Hematopoietic multipotent progenitor cell treated with erythropoietin and hydrocortisone succinate and interleukin-3 and kit ligand, for 4 days (in vitro differentiated cells): ENCODE data around the gene CLRN1.

Experiments
- DNase-seq: peaks from one replicate; pipeline ENCODE4 v3.0.0-alpha.2; 2015

The CLRN1 gene

DNA sequence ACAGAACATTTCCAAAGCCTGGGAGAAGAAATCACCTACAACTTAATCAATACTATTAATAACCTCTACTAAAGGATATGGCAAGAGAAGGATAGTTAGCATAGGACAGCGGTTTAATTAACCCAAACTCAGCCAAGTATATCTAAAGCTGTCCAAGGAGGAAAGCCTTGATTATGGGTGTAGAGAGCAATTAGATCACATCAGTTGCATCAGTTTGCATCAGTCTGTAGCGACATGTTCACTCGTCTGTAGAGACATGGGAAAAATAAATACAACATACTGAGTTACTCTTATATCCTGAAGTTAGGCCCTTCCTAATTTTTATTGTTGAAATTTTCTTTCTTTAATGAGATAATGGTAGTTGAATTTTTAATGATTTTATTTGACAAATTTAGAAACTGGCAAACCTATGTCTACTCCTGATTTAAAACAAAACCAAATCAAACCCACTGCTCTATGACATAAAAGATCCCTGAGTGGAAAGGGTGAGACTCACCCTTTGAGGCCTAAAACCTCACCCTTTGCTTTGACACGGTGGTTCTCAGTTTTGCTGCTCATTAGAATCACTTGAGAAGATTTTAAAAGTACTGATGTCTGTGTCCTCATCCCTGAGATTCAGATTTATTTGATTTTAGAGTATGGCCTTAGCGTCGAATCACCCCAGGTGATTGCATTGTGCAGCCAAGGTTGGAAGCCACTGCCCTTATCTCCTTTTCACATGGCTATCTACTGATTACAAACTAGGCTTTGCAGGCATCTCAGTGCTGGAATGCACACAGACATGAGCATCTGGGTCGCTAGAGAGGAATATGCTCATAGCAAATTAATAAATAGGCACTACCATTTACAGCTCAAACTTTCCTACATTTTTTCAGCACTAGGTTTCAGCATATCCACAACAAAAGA, 2.8 kb upstream of the CLRN1 start:
- no peak for DNase-seq

DNA sequence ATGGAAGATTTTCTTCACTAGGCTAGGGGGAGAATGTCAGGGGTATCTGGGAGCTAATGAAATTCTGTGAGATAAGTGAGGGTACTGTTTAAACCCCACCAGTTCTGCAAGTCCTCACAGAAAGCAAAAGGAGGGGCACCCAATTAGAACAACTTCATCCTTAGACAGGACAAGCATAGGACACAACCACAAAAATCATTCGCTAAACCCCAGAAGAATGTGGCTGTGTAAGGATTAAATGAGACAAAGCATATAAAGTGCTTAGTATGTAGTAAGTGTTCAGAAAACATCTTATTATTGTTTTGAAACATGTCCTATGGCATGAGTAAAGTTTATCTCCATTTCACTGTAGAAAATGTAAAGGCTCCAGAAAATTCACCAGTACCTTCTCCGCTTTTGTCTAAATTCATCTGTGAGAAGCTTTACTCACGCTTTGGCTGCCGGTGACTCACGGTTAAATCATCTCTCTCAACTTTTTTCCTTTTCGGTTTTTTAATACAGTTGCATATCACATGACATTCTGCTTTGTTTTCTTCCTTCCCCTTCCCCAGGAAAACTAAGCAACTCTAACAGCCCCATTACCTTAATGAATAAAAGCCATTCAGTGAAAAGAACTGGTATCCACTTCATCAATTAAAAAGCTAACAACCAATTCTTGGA, 1.7 kb downstream of the CLRN1 start:
- no peak for DNase-seq

DNA sequence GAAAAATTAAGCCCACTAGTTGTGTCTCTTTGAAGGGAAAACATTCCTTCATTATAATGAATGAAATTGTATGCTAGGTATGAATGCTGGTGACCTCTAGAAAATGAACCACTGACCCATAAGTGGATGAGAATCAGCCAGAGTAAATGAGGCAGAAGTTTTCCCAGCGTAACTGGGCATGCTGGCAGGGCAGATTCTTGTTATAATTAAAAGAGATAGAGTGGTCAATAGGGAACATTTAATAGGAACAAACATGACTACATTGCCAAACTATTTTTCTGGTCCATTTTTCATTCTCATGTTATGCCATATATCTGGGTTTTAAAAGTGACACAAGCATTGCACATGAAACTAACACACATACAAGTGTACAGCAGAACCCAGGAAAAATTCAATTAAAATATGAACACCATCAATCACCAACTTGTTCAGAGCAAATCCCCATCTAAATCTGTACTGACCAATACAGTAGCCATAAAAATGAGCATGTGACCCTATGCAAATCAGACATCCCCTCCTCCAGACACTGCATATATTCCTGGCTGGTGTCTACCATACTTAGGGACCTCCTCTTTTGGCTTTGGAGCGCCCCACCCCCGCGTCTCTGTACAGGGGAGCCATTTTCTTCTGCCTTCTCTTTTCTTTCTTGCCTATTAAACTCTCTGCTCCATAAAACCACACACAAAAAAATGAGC, 4.0 kb downstream of the CLRN1 start:
- no peak for DNase-seq

DNA sequence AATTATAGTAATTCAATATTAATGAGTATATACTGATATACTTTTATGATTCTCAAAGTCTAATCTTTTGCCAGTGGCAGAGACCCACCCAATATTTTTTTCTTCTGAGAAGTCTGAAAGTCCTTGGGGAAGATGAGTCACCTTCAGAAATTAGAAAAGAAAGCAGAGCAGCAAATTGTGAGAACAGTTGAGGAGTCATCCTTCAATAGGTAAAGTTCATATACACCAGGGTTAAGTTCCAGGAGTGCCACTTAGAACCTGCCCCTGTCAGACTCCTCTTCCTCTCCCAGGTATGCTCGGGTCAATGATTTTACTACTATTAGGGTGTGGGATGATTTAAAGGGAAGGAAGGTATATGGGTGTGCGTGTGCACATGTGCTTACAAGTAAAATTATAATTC, 7.1 kb downstream of the CLRN1 start:
- DNase-seq, result no peak

DNA sequence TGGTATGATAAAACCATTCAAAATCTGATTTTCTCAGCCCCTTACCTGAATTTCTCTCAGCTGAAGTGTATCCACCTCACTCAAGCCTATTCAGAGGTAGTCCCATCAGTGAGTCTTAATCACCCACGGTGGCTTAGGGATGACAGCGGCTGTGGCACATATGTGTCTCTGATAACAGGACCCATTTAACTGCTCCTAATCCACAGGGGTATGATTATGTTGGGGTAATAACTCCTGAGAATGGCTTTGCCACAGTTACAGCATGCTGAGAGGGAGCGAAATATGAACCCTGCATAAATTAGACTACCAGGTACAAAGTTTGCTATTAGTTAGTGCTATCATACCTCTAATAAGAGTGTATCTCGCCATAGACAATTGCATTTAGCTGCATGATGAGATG, 10.6 kb downstream of the CLRN1 start:
- DNase-seq, result no peak

DNA sequence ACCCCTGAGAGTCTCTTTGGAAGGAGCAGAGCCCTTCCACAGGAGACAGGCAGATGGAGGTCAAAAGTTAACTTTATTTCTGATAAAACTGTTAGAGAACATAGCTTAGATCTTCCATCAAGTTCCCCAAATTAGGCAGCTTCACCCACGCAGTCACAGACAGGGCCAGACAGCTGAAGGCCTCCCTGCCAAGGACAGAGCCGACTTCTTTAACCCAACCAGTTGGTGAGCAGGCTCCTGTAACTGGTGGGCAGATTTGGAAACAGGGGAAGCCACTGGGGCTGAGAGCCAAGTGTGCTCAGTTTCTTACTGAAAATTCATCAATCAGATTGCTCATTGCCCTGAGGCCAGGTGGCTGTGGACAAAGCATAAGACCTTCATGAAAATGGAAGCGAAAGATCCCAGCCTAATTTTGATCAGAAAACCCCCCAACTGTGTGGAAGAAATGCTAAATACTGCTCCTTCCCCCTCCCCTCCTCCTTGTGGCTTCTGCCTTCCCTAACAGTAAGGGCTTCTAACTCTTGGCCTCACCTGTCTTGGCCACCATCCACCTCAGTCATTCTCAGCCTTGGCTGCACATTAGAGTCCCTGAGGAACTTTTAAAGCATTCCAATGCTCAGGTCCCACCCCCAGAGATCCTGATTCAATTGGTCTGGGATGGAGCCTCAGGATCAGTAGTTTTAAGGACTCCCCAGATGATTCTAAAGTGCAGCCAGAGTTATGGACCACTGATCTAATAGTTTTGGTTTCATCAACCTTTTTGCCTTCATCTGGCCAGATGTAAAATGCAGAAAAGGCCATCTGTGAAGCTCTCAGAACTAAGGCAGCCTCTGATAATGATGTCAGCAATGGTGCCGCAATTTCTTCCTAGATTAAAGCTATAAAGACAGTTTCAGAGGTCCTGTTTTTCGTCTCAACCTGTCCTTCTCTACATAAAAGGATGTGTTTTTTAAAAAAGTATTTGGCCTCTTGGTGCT, 11.5 kb downstream of the CLRN1 start:
- DNase-seq, result no peak

DNA sequence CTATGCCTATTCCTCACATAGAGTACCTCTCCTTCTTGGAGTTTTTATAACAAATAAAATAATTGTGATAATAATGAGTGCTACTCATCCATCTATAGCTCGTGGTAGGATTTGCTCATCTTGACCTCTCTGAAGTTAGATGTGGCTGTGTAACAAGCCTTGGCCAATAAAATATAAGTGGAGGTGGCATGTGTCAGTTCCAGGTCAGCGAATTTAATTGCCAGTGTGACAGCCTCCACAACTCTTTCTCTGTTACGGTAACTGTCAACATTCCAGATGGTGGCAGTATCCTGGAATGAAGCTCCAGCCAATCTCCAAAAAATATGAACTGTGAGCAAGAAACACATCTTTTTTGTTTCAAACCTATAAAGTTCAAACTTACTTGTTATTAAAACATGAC, 13.8 kb downstream of the CLRN1 start:
- DNase-seq, result no peak

DNA sequence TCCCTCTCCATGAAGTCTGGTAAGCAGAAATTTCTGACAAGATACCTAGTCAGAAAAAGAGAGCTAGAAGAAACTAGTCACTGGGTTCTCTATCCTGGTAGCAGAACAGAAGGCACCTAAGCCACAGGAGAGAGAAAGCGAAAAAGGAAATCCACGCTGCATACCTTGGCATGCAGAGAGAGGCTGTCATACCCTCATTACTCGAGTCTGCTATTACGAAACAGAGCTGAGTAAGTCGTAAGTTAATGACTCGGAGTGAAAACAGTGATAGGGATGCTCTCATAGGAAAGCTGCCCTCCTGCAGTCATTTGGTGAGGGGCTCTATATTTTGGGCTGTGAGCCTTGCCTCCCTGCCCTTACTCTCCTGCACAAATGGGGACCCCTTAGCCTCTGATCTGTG, 16.2 kb downstream of the CLRN1 start:
- no peak for DNase-seq

DNA sequence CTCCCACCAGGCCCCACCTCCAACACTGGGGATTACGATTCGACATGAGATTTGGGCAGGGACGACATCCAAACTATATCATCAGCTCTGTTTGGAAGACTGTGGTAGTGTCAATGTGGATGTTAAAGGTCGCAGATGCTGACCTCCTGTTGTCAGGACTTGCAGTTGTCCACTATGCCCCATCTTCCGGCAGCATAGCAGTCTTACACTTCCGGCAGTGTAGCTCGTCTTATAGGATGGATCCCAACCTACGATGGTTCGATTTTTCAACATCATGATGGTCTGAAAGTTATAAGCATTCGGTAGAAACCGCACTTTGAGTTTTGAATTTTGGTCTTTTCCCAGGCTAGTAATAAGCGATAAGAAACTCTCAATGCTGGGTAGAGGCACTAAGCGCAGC, 20.6 kb downstream of the CLRN1 start:
- DNase-seq, result no peak

DNA sequence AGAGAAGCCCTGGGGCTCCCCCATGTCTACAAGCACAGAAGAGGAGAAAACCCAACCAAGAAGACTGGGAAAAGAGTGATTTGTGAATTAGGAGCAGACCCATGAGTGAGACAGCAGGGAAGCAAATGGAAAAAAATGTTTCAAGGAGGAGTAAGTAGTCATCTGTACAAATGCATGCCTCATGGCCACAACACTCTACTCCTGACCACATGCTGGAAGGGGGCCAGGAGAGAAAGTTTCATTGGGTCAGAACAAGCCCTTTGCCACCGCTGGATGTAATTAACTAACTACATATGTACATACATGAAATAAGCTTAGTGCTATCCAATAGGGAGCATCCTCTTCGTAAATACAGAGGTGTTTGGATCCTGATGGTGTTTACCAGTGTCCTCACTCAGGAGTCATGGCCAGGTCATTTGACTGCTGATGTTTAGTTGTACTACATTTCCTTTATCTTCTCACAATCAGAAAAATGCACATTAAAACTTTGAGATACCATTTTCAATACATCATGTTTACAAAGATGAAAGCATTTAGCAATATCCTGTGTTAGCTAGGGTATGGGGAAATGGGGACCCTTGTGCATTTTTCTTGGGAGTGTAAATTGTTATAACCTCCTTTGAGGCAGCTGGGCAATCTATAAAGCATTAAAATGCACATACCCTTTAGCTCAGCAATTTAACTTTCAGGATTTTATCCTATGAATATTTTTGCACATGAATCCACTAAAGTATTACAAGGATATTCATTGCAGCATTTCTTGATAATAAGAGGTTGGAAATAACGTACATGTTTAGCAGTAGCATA, 27.1 kb downstream of the CLRN1 start:
- peak; percentile 10 for DNase-seq

DNA sequence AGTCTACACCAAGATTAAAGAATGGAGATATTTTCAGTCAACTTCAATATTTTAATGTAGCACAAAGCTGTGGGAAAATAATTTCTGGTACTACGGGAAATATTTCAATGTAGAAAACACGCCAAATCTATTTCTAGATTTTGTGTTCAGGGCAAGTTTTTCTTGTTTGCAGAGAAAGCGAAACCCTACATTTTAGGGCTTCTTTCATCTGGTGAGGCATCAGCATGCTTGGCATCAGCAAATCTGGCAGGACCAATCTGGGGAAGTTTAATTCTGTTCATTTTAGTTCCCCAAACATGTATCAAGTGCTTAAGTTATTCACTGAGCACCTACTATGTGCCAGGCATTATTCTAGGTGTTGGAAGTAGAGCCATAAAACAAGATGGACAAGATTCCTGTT, 30.3 kb downstream of the CLRN1 start:
- no peak for DNase-seq

DNA sequence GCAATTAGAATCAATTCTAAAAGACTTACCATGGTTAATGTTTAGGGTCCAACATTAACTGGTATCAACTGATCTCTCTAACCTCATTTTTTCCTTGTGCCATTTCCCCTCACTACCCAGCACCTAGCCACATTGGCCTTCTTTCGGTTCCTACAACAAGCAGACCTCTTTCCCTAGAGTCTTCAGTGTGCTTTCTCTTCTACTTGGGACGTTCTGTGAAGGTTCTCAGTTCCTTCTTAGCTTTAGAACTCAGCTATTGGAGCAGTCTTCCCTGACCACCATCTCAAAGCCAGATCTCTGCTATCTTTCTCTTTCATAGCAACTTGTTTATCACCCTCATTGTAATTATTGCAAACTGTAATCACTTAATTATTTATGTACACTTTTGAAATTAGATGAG, 35.8 kb downstream of the CLRN1 start:
- DNase-seq, result no peak

DNA sequence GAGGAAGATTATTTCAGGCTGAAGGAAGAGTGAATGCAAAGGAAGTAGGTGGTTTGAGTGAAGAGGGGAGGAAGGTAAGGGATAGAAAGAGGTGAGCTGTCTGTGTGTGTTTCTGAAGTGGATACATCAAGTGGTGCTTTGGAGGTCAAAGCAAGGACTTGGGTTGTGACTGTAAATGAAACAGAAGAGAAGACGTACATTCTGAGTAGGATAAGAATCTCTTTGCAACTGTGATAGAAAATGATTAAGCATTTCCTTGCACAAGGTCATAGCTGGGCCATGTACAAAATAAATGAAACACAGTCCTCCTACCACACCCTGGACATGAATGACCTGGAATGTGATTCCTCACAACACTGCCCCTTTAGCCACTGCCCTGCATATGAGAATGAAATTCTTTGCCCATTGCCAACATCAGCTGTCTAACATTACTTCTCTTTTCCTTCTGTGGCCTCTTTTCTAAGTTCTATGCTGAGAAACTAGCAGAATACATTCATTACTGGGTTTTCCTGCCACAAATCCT, 39.0 kb downstream of the CLRN1 start:
- DNase-seq, result no peak

DNA sequence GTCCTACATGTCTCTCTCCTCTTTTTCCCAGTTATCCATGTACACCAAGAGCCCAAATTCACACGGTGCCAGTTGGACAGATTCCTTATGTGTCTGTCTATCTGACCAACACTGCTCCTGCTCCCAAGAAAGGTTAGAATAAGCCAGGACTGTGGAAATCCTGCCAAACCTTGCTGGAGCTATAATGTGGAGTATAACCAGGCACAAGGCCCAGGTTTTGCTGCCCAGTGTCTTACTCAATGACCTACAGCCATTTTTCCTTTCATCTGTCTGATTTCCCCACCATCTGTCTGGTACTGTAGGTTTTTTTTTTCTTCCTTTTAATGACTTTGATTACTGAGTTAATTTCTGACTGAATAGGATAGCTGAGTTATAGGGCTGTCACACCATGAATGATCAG, 40.8 kb downstream of the CLRN1 start:
- DNase-seq, result no peak

DNA sequence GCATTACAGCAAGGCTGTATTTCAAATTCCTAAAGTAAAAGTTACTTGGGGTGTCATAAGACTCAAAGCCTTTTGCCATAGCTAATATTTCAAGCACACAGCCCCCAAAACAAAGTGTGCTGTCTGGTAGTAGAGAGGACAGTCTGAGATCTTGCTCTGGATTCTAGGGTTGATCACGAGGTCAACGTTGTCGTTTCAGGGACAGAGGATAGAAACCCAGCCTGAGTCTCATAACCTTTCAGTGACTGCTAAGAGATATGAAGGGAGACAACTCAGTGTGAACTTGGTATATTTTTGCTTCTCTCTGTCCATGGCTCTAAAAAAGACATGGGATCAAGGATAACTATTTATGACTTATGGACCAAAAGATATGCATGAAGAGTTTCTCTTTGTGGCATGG, 41.7 kb downstream of the CLRN1 start:
- DNase-seq, result no peak

DNA sequence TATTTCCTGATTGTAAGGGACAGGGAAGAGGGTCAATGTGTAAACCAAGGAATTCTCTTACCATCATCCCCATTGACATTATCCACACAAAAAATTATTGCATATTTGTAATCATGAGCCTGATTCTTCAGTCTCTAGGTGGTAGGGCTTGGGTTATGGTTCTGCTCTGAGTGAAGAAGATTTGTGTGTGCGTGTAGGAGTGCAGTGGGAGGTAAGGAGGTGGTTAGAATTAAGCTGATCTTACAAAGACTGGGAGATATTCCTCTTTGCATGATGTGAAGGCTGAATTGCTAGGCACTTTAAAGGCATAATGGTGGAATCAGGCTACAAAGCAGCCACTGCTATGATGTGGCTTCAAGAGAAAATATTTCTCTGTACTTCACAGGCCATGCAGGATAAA, 44.3 kb downstream of the CLRN1 start:
- no peak for DNase-seq

DNA sequence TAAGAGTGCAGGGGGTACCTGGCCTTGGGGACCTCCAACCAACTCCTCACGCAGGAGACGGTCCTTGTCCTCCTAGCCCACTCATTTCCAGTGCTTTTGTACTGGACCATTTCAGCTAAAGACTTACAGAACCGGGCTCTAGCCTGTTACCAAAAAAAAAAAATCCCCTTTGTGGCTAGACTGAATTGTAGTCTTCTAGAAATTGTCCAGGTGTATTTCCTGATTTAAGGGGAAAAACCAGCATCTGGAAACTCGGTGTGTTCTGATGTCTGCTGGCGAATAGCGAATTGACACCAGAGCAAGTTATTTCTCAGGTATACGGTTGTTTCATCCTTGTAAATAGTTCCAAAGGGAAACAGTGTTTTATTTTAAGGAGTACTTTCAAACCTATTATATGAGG, 46.2 kb downstream of the CLRN1 start:
- no peak for DNase-seq

DNA sequence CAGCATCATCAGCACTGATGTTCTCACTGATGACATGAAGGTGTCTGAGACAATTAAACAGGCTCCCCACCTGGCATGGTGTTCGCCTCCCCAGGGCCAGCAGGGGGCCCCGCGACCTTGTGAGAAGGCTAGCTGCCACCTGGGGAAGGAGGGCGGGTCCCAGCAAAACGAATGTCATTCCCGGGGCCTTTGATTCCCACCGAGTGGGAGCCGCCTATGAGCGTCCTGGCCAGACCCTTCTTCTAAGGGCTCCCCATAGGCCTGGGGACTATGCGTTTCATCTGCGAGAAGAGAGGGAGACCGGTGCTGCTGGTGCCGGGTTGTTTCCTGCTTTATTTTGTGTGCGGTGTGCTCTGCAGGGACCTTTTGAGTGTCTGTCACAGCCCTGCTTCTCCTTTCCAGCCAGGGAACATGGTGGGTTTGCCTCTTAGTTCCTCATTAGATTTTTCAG, 46.8 kb downstream of the CLRN1 start:
- DNase-seq, result peak; percentile 75

DNA sequence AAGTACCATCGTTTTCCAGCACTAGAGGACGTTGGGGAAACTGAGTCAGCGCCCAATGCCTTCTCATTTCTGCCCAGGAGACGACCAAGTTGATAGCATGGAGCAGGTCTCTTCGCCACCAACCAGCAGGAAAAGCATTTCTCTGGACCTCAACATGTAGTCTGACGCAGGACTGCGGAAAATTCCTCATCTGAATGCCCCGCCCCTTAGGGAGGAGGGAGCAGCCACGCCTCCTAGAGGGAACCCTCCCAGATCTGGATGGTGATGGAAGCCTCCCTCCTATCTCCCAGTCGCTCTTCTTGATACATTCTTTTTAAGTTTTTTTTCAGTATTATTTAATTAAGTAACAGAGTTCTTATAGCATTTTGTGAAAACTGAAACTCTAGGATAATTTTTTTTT, 49.9 kb downstream of the CLRN1 start:
- DNase-seq, result no peak

DNA sequence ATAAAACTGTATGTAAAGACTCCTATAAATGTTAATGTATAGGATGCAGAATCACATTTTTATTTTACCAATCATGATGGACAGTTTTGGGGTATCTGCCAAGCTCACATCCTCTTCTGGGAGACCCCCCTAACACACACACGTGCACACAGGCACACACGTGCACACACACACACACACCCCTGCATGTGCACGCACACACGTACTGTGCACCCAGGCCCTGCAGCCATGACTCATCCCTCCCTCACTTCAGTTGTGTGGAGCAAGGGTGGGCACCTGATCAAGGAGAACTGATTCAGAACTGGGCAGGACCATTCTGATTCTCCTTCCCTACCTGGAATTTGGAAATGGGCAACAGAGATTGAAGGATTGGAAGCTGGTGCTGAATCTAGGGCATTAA, 51.3 kb downstream of the CLRN1 start:
- no peak for DNase-seq

DNA sequence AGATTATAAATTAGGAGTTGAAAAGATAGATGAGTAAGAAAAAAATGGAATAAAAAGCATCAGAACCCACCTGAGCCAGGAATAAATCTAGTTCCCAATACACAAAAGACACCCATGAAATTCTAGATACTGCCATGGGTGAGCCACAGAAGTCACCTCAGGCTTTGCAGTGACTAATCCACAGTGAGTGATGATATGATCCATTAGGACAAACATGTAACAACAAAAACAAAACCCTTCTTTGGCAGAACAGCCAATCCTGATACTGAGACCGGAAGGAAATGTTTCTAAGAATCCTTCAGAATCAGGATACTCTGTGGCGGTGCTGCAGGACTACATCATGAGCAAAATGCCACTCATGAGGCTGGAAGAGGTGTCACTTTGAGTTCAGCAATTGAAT, 52.3 kb downstream of the CLRN1 start:
- no peak for DNase-seq

DNA sequence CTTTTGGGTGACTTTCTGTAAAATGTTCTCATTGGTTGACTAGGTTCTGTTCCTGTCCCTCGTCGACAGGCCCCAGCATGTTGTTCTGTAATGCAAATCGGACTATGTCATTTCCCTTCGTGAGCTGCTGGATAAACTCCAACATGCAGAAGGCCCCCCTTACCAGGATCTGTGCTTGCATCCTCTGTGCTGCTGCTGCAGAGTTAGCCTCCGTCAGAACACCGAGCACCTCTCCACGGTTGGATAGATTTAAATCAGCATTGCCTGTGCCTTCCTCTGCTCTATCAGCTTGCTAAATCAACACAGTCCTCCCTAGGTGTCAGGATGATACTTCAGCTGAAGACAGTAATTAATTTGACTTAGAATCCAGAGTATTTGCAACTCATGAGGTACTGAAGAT, 54.6 kb downstream of the CLRN1 start:
- DNase-seq, result no peak
